Parathyroid adenoma (tissue), 2 donors: Measurements from ENCODE around the gene DCTD.

Source experiments
- H2AFZ ChIP-seq: fragments of 300-600 bp; sonication (generic); one replicate; pipeline ENCODE4 v1.7.0; 2017; ENCODE audit warnings: antibody characterized with exemption, mild to moderate bottlenecking
- H3K27ac ChIP-seq: fragments of 300-600 bp; sonication (generic); one replicate; pipeline ENCODE4 v1.7.0; 2017
- H3K27me3 ChIP-seq: fragments of 300-600 bp; sonication (generic); one replicate; pipeline ENCODE4 v1.7.0; 2017; ENCODE audit warnings: low read length; ENCODE audit not compliant: control insufficient read depth, insufficient read depth
- H3K36me3 ChIP-seq: fragments of 300-600 bp; sonication (generic); one replicate; pipeline ENCODE4 v1.7.0; 2017; ENCODE audit warnings: low read length; ENCODE audit not compliant: control insufficient read depth, insufficient read depth
- H3K4me1 ChIP-seq: fragments of 300-600 bp; sonication (generic); one replicate; pipeline ENCODE4 v1.7.0; 2017; ENCODE audit warnings: control low read depth
- H3K4me2 ChIP-seq: fragments of 300-600 bp; sonication (generic); one replicate; pipeline ENCODE4 v1.7.0; 2017; ENCODE audit warnings: low read length
- H3K4me3 ChIP-seq: fragments of 300-600 bp; sonication (generic); one replicate; pipeline ENCODE4 v1.7.0; 2017; ENCODE audit warnings: low read depth, low read length
- H3K79me2 ChIP-seq: fragments of 300-600 bp; sonication (generic); one replicate; pipeline ENCODE4 v1.7.0; 2017; ENCODE audit warnings: control low read depth
- H3K9ac ChIP-seq: fragments of 300-600 bp; sonication (generic); one replicate; pipeline ENCODE4 v1.7.0; 2017; ENCODE audit warnings: mild to moderate bottlenecking
- H3K9me3 ChIP-seq: fragments of 300-600 bp; sonication (generic); one replicate; pipeline ENCODE4 v1.7.0; 2017; ENCODE audit warnings: low read length; ENCODE audit not compliant: control insufficient read depth
- TF ChIP-seq, protein P1 (sequence below): fragments of 300-600 bp; sonication (generic); IDR thresholded peaks from one replicate; pipeline ENCODE4 v1.7.0; 2017; ENCODE audit warnings: antibody characterized with exemption, mild to moderate bottlenecking
- donor health status: primary hyperparathyroidism.

DCTD gene

DNA sequence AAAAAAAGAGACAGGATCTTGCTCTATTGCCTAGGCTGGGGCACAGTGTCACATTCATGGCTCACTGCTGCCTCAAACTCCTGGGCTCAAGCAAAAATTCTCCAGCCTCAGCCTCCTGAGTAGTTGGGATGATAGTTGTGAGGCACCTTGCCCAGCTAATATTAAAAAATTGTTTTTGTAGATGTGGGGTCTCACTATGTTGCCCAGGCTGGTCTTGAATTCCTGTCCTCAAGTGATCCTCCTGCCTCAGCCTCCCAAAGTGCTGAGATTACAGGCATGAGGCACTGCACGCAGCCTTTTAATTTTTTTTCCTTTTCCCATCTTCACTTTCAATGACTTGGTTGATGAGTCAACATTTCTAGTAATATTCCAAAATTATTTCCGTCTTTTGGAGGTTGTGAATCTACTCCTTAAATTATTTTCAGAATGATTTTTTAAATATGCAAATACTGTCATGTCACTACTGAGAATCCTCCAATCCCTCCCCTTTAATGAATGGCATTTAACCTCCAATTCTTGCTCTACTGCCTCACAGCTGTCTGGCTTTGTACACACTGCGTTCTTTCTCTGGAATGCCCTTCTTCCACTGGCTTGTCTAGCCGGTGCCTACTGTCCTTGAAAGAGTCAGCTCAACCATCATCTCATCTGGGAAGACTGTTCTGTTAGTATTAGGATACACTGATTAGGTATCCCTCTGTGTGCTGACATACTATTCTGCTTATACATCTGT, 27.5 kb upstream of the DCTD start:
- no peak overlapping the region for H2AFZ ChIP-seq
- no peak overlapping the region for H3K4me2 ChIP-seq
- H3K36me3 ChIP-seq: no peaks in the 10 kb centered on the region
- no peaks in the 10 kb centered on the region for H3K79me2 ChIP-seq
- no peaks in the 10 kb centered on the region for H3K9me3 ChIP-seq
- no peak overlapping the region for H3K9ac ChIP-seq
- no peak overlapping the region for H3K4me3 ChIP-seq
- TF ChIP-seq, protein P1, sequence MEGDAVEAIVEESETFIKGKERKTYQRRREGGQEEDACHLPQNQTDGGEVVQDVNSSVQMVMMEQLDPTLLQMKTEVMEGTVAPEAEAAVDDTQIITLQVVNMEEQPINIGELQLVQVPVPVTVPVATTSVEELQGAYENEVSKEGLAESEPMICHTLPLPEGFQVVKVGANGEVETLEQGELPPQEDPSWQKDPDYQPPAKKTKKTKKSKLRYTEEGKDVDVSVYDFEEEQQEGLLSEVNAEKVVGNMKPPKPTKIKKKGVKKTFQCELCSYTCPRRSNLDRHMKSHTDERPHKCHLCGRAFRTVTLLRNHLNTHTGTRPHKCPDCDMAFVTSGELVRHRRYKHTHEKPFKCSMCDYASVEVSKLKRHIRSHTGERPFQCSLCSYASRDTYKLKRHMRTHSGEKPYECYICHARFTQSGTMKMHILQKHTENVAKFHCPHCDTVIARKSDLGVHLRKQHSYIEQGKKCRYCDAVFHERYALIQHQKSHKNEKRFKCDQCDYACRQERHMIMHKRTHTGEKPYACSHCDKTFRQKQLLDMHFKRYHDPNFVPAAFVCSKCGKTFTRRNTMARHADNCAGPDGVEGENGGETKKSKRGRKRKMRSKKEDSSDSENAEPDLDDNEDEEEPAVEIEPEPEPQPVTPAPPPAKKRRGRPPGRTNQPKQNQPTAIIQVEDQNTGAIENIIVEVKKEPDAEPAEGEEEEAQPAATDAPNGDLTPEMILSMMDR: no peak
- no peaks in the 10 kb centered on the region for H3K4me1 ChIP-seq
- no peaks in the 10 kb centered on the region for H3K27me3 ChIP-seq
- H3K27ac ChIP-seq: no peak overlapping the region

DNA sequence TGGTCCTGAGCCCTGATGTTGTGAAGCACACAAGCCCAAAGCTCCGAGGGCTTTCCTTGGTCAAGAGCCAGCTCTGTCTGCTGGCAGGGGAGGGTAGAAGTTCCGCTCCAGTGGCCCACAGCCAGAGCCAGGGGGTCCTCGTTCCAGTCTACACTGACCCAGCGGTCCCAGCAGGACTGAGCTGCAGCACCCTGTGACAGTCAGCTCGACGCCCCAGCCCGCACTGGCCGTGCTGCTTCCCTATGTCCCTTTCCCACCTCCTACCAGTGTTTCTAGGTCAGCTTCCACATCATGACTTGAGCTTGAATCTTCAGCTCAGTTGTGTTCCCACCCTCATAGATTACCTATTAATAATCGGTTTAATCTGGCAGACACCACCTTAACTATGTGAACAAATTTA, 22.5 kb upstream of the DCTD start:
- no peaks in the 10 kb centered on the region for H3K27me3 ChIP-seq
- H3K4me2 ChIP-seq: no peak overlapping the region
- H2AFZ ChIP-seq: no peak overlapping the region
- H3K9ac ChIP-seq: no peak overlapping the region
- H3K4me1 ChIP-seq: no peaks in the 10 kb centered on the region
- no peaks in the 10 kb centered on the region for H3K9me3 ChIP-seq
- H3K36me3 ChIP-seq: no peaks in the 10 kb centered on the region
- H3K79me2 ChIP-seq: no peaks in the 10 kb centered on the region
- TF ChIP-seq, protein P1: no peak
- no peak overlapping the region for H3K27ac ChIP-seq
- no peak overlapping the region for H3K4me3 ChIP-seq

DNA sequence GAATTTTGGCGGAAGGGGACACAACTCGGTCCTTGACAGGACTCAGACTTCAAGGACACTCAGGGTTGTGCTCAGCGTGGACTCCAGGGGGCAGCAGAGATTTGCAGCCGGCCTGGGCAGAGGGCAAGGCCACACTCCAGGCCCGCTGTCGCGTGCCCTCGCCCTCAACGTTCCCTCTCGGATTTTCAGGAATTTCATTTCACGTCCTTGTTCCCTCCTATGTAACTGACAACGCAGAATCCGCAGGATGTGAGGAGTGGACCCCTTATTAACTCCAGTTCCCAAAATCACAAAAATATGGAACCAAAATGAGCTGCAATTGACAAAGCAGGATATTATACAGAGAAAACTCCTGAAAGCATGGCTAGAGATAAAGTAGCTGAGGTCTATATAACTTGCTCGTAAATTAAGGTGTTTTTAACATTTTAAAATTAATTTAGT, 21.0 kb upstream of the DCTD start:
- Histone ChIP-seq H2AFZ (peak overlapping the region; percentile 82), H3K4me1 (no peaks in the 10 kb centered on the region), H3K9me3 (no peaks in the 10 kb centered on the region), H3K79me2 (no peaks in the 10 kb centered on the region), H3K27ac (no peak overlapping the region), H3K4me2 (no peak overlapping the region), H3K27me3 (no peaks in the 10 kb centered on the region), H3K4me3 (no peak overlapping the region), H3K9ac (no peak overlapping the region), H3K36me3 (no peaks in the 10 kb centered on the region)
- TF ChIP-seq, protein P1: peak; percentile 69

DNA sequence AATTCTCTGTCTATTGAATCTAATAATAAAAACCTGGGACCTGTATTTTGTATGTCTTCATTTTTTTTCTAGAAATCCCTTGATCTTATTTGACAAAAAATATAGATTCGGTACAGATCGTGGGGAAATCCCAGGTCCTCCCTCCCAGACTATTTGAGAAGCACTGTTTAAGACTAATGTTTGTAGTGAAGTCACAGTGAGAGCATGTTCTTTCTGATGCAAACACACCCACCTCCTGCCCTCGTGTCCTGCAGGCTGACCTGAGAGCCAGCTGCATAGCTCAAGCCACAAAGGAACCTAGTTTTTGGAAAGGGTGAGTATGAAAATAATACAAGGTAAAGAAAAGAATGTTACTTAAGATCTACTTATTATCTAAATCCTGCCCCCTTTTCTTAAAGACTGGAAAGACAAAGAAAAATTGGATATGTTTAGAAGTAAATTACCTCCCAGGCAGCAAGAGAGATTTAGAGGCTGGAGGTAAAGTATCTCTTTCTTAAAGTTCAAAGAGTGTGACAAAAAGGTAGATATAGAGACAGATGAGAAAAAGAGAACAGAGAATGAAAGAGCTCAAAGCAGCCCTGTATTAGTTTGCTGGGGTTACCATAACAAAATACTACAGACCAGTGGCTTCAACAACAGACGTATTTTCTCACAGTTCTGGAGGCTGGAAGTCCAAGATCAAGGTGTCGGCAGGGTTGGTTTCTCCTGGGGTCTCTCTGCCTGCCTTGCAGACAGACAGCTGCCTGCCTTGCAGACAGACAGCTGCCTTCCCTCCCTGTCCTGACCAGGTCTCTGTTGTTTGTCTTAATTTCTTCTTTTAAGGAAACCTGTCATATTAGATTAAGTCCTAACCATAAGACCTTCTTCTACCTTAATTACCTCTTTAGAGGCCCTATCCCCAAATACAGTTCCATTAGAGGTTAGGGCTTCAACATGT, 20.4 kb upstream of the DCTD start:
- Histone ChIP-seq H3K9me3 (no peaks in the 10 kb centered on the region), H3K27ac (no peak overlapping the region), H3K9ac (no peak overlapping the region), H3K36me3 (no peaks in the 10 kb centered on the region), H3K4me1 (no peaks in the 10 kb centered on the region), H3K4me2 (no peak overlapping the region), H3K27me3 (no peaks in the 10 kb centered on the region), H3K79me2 (no peaks in the 10 kb centered on the region), H2AFZ (peak overlapping the region; percentile 82), H3K4me3 (no peak overlapping the region)
- TF ChIP-seq, protein P1: no peak
